Measurements from ENCODE around the gene ITSN1. TPM values are rescaled to one million over a fixed set of nuclear protein-coding genes. Genes with fewer than 3 reads are reported as not detected.

ITSN1 gene
- total RNA-seq, 1 experiment from 2014 or later: 42.6 TPM

- DNase-seq (ENCODE audit: unreplicated experiment): no peak
- ChIA-PET CTCF (no interaction called here), POLR2A (no interaction called here)
- intact Hi-C loops (cut with micrococcal nuclease): no loop called here
- Mint-ChIP-seq H3K9me3 (ENCODE audit: unreplicated experiment) (no peaks in the 10 kb centered on the region), H3K27ac (ENCODE audit: low read depth, unreplicated experiment) (no peak overlapping the region), H3K27me3 (ENCODE audit: insufficient read depth, unreplicated experiment) (no peaks in the 10 kb centered on the region), H3K4me1 (ENCODE audit: insufficient read depth, unreplicated experiment) (no peaks in the 10 kb centered on the region), H3K36me3 (ENCODE audit: insufficient read depth, unreplicated experiment) (peaks cover 26% of the 10 kb centered on the region), H3K4me3 (ENCODE audit: unreplicated experiment) (no peak overlapping the region)
- BruUV-seq (replicated peaks): no TSS peak
- TF ChIP-seq, protein P1, sequence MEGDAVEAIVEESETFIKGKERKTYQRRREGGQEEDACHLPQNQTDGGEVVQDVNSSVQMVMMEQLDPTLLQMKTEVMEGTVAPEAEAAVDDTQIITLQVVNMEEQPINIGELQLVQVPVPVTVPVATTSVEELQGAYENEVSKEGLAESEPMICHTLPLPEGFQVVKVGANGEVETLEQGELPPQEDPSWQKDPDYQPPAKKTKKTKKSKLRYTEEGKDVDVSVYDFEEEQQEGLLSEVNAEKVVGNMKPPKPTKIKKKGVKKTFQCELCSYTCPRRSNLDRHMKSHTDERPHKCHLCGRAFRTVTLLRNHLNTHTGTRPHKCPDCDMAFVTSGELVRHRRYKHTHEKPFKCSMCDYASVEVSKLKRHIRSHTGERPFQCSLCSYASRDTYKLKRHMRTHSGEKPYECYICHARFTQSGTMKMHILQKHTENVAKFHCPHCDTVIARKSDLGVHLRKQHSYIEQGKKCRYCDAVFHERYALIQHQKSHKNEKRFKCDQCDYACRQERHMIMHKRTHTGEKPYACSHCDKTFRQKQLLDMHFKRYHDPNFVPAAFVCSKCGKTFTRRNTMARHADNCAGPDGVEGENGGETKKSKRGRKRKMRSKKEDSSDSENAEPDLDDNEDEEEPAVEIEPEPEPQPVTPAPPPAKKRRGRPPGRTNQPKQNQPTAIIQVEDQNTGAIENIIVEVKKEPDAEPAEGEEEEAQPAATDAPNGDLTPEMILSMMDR (IDR thresholded peaks at IDR 0.05; ENCODE audit: unreplicated experiment): no peak
Measured at GRCh38 chr21:33751533-33751932, 109.2 kb downstream of the ITSN1 start.

- BruUV-seq (replicated peaks): no TSS peak
- peaks cover 30% of the 10 kb centered on the region for H3K36me3 Mint-ChIP-seq (ENCODE audit: insufficient read depth, unreplicated experiment)
- H3K27me3 Mint-ChIP-seq (ENCODE audit: insufficient read depth, unreplicated experiment): no peaks in the 10 kb centered on the region
- no peak overlapping the region for H3K27ac Mint-ChIP-seq (ENCODE audit: low read depth, unreplicated experiment)
- H3K4me1 Mint-ChIP-seq (ENCODE audit: insufficient read depth, unreplicated experiment): no peaks in the 10 kb centered on the region
- no peak overlapping the region for H3K4me3 Mint-ChIP-seq (ENCODE audit: unreplicated experiment)
- ChIA-PET POLR2A (interaction anchor here (1.3 kb wide), 1 partner anchor 24 kb away, joined by 4 read pairs; no protein-coding TSS in a partner anchor), CTCF (no interaction called here)
- TF ChIP-seq, protein P1 (IDR thresholded peaks at IDR 0.05; ENCODE audit: unreplicated experiment): no peak
- intact Hi-C loops (cut with micrococcal nuclease): no loop called here
- H3K9me3 Mint-ChIP-seq (ENCODE audit: unreplicated experiment): no peaks in the 10 kb centered on the region
- DNase-seq (ENCODE audit: unreplicated experiment): no peak
Measured at GRCh38 chr21:33752260-33752659, 110.0 kb downstream of the ITSN1 start.

DNA sequence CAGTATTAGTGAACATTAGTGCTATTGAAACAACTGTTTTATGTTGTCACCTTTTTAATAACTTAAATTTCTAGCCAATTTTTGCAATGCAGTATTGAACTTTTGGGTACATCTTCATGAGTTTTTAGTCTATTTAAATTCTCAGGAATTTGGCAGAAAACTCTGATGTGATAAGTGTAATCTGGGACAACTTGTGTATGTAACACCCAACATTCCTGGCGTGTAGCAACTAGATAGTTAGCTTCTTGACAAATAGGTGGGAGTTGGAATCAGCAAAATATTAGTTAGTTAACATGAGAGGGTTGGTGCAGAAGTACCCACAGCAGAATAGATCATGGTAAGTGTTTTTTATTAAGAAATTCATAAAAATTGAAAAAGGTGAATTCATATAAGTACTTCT is 111.6 kb downstream of the ITSN1 start:
- H3K4me1 Mint-ChIP-seq (ENCODE audit: insufficient read depth, unreplicated experiment): no peaks in the 10 kb centered on the region
- no peak overlapping the region for H3K27ac Mint-ChIP-seq (ENCODE audit: low read depth, unreplicated experiment)
- H3K4me3 Mint-ChIP-seq (ENCODE audit: unreplicated experiment): no peak overlapping the region
- POLR2A ChIA-PET: no interaction called here
- no peaks in the 10 kb centered on the region for H3K9me3 Mint-ChIP-seq (ENCODE audit: unreplicated experiment)
- H3K36me3 Mint-ChIP-seq (ENCODE audit: insufficient read depth, unreplicated experiment): peaks cover 30% of the 10 kb centered on the region
- CTCF ChIA-PET: no interaction called here
- H3K27me3 Mint-ChIP-seq (ENCODE audit: insufficient read depth, unreplicated experiment): no peaks in the 10 kb centered on the region
- no peak for DNase-seq (ENCODE audit: unreplicated experiment)
- TF ChIP-seq, protein P1 (IDR thresholded peaks at IDR 0.05; ENCODE audit: unreplicated experiment): no peak
- intact Hi-C loops (cut with micrococcal nuclease): no loop called here
- BruUV-seq (replicated peaks): no TSS peak

- DNase-seq (ENCODE audit: unreplicated experiment): no peak
- ChIA-PET POLR2A (no interaction called here), CTCF (no interaction called here)
- TF ChIP-seq, protein P1 (IDR thresholded peaks at IDR 0.05; ENCODE audit: unreplicated experiment): no peak
- Mint-ChIP-seq H3K4me3 (ENCODE audit: unreplicated experiment) (no peak overlapping the region), H3K9me3 (ENCODE audit: unreplicated experiment) (no peaks in the 10 kb centered on the region), H3K4me1 (ENCODE audit: insufficient read depth, unreplicated experiment) (no peaks in the 10 kb centered on the region), H3K36me3 (ENCODE audit: insufficient read depth, unreplicated experiment) (peaks cover 30% of the 10 kb centered on the region), H3K27ac (ENCODE audit: low read depth, unreplicated experiment) (no peak overlapping the region), H3K27me3 (ENCODE audit: insufficient read depth, unreplicated experiment) (no peaks in the 10 kb centered on the region)
- intact Hi-C loops (cut with micrococcal nuclease): no loop called here
- BruUV-seq (replicated peaks): no TSS peak
Measured at GRCh38 chr21:33754481-33754880, 112.2 kb downstream of the ITSN1 start.

All from MCF 10A (cell line).